Adrenal gland (tissue), 5 donors: ENCODE results near the gene AGBL3.

Experiments
- CTCF ChIP-seq, 6 experiments: fragments of 450-650 bp in 4 of 6; fragments of 200-600 bp in 2 of 6; sonication (generic) in 1 of 6; IDR thresholded peaks; 1 replicate in 5 of 6; 2 replicates in 1 of 6; pipeline versions ENCODE4 v1.5.1 to v1.8.0; 2016 to 2021; ENCODE audit warnings: antibody characterized with exemption in 6 of 6, mild to moderate bottlenecking in 2 of 6, moderate library complexity in 1 of 6
- POLR2A ChIP-seq, 2 donors: fragments of 450-650 bp; IDR thresholded peaks; one replicate each; pipeline ENCODE4 v1.6.1; 2017; ENCODE audit warnings: antibody characterized with exemption in 2 of 2, mild to moderate bottlenecking in 2 of 2, moderate library complexity in 1 of 2
- donor health status: DM: no; HTN: no; CAD: no.

GRCh38 chr7:134992626-134993179, 6.4 kb downstream of the AGBL3 start:
- no peak for TF ChIP-seq CTCF (IDR thresholded peaks at IDR 0.05)
- TF ChIP-seq POLR2A (IDR thresholded peaks at IDR 0.05) = no peak
